Effector memory CD8-positive, alpha-beta T cell (primary cell): ENCODE measurements around the gene NEUROG2.
"Not testable (repeated sequence)": the region's sequence is repeated elsewhere in the genome, so short reads cannot be mapped to it uniquely, and the experiment has no call there.

Experiments used
- ATAC-seq: fragments of 150-1000 bp; cut with Tn5 transposase; replicated peaks from 2 replicates; pipeline ENCODE4 v1.10.0; 2021; ENCODE audit warnings: mild to moderate bottlenecking, moderate library complexity
- DNase-seq, 3 experiments: peaks; one replicate each; pipeline ENCODE4 v3.0.0; 2021
- H3K27ac Mint-ChIP-seq, 2 donors: one replicate each; pipeline ENCODE4 v1.8.0; 2022; ENCODE audit warnings: mild to moderate bottlenecking in 2 of 2, mixed read lengths in 2 of 2, moderate library complexity in 2 of 2
- H3K27me3 Mint-ChIP-seq, 2 donors: one replicate each; pipeline ENCODE4 v1.8.0; 2022; ENCODE audit warnings: mixed read lengths in 2 of 2
- H3K36me3 Mint-ChIP-seq: one replicate; pipeline ENCODE4 v1.8.0; 2022; ENCODE audit warnings: mild to moderate bottlenecking, moderate library complexity, mixed read lengths; ENCODE audit not compliant: insufficient read depth
- H3K4me1 Mint-ChIP-seq, 2 donors: one replicate each; pipeline ENCODE4 v1.8.0; 2022; ENCODE audit warnings: low read depth in 2 of 2, mixed read lengths in 2 of 2
- H3K4me3 Mint-ChIP-seq, 2 donors: one replicate each; pipeline ENCODE4 v1.8.0; 2022; ENCODE audit warnings: mild to moderate bottlenecking in 2 of 2, mixed read lengths in 2 of 2, moderate library complexity in 2 of 2
- H3K9me3 Mint-ChIP-seq, 2 donors: one replicate each; pipeline ENCODE4 v1.8.0; 2022; ENCODE audit warnings: mixed read lengths in 2 of 2

Gene NEUROG2

GRCh38 chr4:112502871-112503270 is 13.1 kb downstream of the NEUROG2 start:
- no peak overlapping the region for H3K4me3 Mint-ChIP-seq
- no peak overlapping the region for H3K27ac Mint-ChIP-seq
- H3K36me3 Mint-ChIP-seq, result no peaks in the 10 kb centered on the region
- peaks cover 53 to 81% of the 10 kb centered on the region in 2 donors for H3K27me3 Mint-ChIP-seq
- no peaks in the 10 kb centered on the region for H3K9me3 Mint-ChIP-seq
- no peaks in the 10 kb centered on the region for H3K4me1 Mint-ChIP-seq
- no peak for ATAC-seq
- DNase-seq, result no peak

- DNase-seq (no peak), ATAC-seq (no peak)
- Mint-ChIP-seq H3K36me3 (no peaks in the 10 kb centered on the region), H3K27ac (no peak overlapping the region), H3K4me3 (no peak overlapping the region), H3K27me3 (peaks cover 19 to 26% of the 10 kb centered on the region in 2 donors), H3K9me3 (peaks cover 0 to 11% of the 10 kb centered on the region in 2 donors), H3K4me1 (no peaks in the 10 kb centered on the region)
These were observed 23.7 kb downstream of the NEUROG2 start for GRCh38 chr4:112492321-112492720.

- H3K27ac Mint-ChIP-seq, ATAC-seq, H3K4me1 Mint-ChIP-seq: not testable (repeated sequence)
These were observed 25.2 kb downstream of the NEUROG2 start for GRCh38 chr4:112490808-112491207.

GRCh38 chr4:112485930-112486329 is 30.1 kb downstream of the NEUROG2 start:
- H3K4me3 Mint-ChIP-seq, result no peak overlapping the region
- peaks cover 2 to 8% of the 10 kb centered on the region in 2 donors for H3K9me3 Mint-ChIP-seq
- DNase-seq, result no peak
- no peak for ATAC-seq
- H3K27me3 Mint-ChIP-seq, result peaks cover 13 to 39% of the 10 kb centered on the region in 2 donors
- H3K27ac Mint-ChIP-seq, result no peak overlapping the region
- H3K36me3 Mint-ChIP-seq, result no peaks in the 10 kb centered on the region
- no peaks in the 10 kb centered on the region for H3K4me1 Mint-ChIP-seq

More at GRCh38 chr4:112490808-112491207, 25.2 kb downstream of the NEUROG2 start:
- Mint-ChIP-seq H3K27me3 (peaks cover 19 to 37% of the 10 kb centered on the region in 2 donors), H3K9me3 (peaks cover 0 to 11% of the 10 kb centered on the region in 2 donors)
- not testable (repeated sequence) for H3K4me3 Mint-ChIP-seq, H3K36me3 Mint-ChIP-seq, DNase-seq

GRCh38 chr4:112473985-112474384 is 42.0 kb downstream of the NEUROG2 start:
- Mint-ChIP-seq H3K9me3 (peaks cover 0 to 1% of the 10 kb centered on the region in 2 donors), H3K27ac (no peak overlapping the region), H3K36me3 (no peaks in the 10 kb centered on the region), H3K4me3 (no peak overlapping the region), H3K4me1 (no peaks in the 10 kb centered on the region), H3K27me3 (peaks cover 7 to 21% of the 10 kb centered on the region in 2 donors)
- no peak for ATAC-seq
- no peak for DNase-seq

GRCh38 chr4:112472318-112472717 is 43.7 kb downstream of the NEUROG2 start:
- ATAC-seq, result no peak
- no peaks in the 10 kb centered on the region for H3K4me1 Mint-ChIP-seq
- peaks cover 0 to 7% of the 10 kb centered on the region in 2 donors for H3K27me3 Mint-ChIP-seq
- H3K4me3 Mint-ChIP-seq, result no peak overlapping the region
- H3K27ac Mint-ChIP-seq, result no peak overlapping the region
- H3K9me3 Mint-ChIP-seq, result peaks cover 0 to 1% of the 10 kb centered on the region in 2 donors
- no peaks in the 10 kb centered on the region for H3K36me3 Mint-ChIP-seq
- no peak for DNase-seq
